HG02588 (cell line): ENCODE data around the gene ABCA2.
"Not testable (repeated sequence)": the region's sequence is repeated elsewhere in the genome, so short reads cannot be mapped to it uniquely, and the experiment has no call there.

Experiments used
- ATAC-seq: cut with Tn5 transposase; IDR thresholded peaks from one replicate; pipeline ENCODE4 v1.9.1; 2021; ENCODE audit warnings: mild to moderate bottlenecking, moderate library complexity; ENCODE audit not compliant: unreplicated experiment

The ABCA2 gene

GRCh38 chr9:137016436-137016835 lies 11.6 kb downstream of the ABCA2 start:
- no peak for ATAC-seq

DNA sequence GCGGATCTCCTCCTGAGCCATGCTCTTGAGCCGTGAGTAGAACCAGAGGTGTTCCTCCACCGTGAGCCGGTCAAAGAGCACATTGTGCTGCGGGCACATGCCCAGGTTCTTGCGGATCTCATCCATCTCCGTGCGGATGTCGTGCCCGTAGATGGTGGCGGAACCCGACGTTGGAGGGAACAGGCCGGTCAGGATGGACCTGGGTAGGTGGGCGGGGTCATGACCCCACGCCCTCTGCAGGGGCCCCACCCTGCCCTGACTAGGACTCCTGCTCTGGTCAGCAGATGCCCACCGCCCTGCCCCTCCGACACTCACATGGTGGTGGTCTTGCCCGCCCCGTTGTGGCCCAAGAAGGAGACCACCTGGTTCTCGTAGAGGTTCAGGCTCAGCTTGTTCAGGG lies 12.1 kb downstream of the ABCA2 start:
- no peak for ATAC-seq

GRCh38 chr9:137015540-137015930 lies 12.5 kb downstream of the ABCA2 start:
- no peak for ATAC-seq

DNA sequence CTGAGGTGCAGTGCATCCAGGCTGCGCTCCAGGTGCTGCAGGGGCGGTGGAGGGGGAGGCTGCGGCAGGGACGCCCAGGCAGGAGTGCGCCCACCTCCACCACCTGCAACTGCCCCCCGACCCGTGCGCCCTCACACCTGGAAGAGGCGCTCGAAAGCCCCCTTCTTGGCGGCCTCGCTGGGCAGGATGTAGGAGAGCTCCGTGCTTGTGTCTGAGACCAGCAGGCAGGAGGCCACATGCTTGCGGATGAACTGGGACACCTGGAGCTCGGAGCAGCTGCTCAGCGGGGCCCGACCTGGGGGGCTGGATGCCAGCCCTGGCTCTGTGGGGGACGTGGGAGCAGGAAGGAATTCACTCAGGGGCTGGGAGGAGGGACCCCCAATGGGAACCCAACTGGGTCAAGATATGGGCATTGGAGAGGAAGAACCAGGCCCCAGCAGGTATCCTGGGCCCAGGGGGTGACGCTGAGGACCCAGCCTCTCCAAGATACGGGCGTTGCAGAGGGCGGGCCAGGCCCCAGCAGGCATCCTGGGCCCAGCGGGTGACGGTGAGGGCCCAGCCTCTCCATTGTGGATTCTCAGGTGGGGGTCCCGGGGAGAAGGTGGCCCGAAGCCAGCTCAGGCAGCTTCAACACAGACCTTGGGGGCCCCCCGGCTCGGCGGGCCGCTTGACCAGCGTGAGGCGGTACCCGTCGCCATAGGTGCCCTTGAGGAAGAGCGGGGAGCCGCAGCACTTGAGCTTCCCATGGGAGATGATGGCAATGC lies 13.1 kb downstream of the ABCA2 start:
- no peak for ATAC-seq

DNA sequence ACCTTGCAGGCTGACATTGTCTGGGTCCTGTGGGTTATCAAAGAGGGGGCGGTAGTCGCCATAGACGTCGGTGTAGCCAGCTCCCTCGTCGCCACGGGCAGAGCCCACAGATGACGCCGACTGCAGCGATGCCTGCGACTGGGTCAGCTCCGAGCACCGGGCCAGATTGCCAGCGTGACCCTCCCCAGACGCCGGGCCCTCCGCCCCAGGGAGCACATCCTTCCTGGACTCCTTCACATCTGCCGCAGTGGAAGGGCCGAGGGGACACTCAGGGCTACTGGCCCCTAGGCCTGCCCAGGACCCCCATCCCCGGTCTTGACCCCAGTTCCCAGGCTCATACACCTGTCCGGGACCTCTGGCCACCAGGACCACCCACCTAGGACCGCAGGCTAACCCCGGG lies 13.9 kb downstream of the ABCA2 start:
- ATAC-seq: no peak

DNA sequence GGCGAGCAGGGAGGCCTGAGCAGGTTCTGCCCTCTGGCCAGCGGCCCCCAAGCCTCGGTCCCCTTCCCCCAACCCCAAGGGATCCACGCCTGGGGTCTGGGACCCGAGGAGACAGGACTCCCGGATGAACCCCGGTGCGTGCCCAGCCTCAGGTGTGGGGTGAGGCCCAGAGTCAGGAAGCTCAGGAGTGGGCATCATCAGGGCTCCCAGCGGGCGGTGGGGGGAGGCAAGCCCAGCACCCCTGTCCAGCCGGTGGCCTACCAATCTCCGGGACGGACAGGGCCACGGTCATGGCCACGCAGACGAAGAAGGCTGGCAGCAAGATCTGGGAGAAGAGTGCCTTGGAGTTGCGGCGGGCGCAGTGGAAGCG lies 14.5 kb downstream of the ABCA2 start:
- no peak for ATAC-seq

DNA sequence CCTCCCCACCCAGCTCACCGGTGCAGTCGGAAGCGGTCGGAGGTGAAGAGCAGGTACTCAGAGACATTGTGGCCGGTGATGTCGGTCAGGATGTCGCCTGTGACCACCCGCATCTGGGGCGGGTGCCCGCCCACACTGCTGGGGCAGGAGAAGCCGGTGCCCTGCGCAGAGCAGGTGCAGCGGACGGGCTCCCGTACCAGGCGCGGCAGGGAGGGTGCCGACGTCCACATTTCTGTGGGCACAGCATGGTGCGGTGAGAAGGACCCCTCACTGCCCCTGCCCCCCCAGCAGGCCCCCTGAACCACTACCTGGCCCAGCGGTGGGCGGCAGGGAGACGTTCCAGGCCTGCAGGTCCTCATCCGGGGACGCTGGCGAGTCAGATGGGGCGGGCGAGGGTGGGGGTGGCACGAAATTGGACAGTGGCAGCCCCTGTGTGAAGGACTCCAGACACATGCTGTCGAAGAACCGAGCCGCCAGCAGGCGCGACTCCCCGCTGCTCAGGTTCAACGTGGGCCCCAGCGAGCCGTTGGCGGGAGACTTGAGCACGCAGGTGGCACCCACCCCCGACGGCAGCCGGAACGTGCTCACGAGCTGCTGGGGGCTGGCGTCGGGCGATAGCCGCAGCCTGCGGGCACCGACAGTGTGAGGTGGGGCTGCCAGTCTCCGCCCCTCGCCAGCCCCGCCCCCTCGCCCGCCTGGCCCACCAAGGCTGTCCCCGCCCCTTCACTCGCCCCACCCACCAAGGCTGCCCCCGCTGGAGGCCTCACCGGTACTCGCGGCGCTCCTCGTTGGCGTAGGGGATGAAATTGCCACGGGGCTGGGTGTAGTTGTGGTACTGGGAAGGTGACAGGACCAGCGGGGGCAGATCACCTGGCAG lies 15.1 kb downstream of the ABCA2 start:
- ATAC-seq: no peak

DNA sequence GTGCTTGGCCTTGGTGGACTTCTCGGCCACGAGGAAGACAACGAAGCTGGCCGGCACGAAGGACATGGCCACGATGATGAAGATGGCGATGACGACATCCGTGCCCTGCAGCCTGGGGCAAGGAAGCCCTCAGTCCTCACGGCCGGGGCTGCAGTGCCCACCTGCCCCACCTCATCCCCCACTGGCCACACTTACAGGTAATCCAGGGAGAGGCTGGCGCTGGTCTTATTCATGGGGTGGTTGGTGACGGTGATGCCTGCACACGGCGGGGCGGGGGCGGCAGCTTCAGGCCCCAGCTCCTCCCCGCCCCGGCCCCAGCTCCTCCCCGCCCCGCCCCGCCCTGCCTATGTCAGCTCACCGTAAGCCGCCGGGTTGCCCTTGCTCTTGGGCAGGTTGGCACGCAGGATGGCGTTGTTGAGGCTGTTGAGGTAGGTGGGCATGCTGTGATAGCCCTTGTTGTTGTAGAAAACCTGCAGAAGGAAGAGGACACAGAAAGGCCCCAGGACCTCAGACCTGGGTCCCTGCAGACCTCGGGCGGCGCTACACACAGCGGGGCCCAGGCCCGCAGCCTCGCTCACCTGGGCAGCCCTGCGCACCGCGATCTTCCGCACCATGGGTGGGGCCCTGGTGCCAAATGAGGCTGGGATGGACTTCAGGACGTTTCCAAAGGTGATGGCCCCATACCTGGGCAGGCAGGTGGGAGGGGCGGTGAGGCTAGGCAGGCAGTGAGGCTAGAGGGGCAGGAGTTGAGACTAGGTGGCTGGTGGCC lies 15.9 kb downstream of the ABCA2 start:
- ATAC-seq: no peak

GRCh38 chr9:137011156-137011555 lies 16.9 kb downstream of the ABCA2 start:
- no peak for ATAC-seq

GRCh38 chr9:137009938-137010732 lies 17.9 kb downstream of the ABCA2 start:
- no peak for ATAC-seq

DNA sequence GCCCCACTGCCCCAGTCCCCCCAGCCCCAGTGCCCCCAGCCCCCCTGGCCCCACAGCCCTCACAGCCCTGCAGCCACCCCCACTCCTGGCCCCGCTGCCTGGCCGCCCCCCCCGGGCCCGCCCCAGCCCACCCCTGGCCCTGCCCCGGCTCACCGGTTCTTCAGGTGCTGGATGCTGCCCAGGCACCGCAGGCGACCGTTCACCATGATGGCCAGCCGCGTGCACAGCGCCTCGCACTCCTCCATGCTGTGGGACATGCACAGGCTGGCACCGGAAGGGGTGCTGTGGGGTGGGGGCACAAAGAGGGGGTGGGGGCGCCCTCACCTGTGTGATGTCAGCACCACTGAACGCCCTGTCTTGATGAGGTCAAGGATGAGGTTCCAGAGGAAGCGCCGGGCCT lies 18.8 kb downstream of the ABCA2 start:
- no peak for ATAC-seq

DNA sequence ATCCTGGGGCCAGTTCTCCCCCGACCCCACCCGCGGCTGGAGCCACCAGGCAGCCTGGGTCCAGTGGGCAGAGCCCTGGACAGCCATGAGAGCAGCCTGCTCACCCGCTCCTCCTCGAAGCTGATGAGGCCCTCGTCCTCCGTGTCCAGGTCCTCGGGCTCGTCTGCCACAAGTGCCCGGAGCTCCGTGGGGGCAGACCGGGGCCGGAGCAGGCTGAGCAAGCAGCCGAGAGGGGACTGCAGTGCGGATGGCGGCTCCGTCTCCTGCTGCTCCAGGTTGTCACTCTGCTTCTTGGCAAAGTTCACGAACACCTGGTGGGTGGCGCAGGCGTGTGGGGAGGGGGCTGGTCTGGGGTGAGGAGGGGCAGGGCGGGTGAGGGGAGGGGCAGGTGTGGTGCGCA lies 19.7 kb downstream of the ABCA2 start:
- ATAC-seq: no peak

DNA sequence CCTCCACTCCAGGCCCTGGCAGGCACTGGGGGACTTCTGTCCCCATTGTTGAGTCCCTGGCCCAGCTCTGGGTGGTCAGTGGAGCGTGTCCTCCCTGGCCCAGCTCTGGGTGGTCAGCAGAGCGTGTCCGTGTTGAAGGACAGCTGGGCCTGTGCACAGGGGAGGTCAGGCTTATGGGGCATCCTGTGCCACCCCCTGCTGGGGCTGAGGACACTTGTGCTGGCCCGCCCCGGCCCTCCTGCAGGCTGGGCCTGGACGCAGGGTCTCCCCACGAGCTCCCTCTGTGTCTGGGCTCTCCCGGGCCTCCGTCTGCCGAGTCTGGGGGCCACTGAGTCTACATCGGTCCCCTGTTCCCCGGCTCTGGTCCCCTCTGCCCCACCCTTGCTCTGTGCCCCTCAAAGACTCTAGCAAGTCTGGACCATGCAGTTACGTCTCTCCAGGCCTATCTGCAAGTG lies 20.2 kb downstream of the ABCA2 start:
- ATAC-seq: no peak

DNA sequence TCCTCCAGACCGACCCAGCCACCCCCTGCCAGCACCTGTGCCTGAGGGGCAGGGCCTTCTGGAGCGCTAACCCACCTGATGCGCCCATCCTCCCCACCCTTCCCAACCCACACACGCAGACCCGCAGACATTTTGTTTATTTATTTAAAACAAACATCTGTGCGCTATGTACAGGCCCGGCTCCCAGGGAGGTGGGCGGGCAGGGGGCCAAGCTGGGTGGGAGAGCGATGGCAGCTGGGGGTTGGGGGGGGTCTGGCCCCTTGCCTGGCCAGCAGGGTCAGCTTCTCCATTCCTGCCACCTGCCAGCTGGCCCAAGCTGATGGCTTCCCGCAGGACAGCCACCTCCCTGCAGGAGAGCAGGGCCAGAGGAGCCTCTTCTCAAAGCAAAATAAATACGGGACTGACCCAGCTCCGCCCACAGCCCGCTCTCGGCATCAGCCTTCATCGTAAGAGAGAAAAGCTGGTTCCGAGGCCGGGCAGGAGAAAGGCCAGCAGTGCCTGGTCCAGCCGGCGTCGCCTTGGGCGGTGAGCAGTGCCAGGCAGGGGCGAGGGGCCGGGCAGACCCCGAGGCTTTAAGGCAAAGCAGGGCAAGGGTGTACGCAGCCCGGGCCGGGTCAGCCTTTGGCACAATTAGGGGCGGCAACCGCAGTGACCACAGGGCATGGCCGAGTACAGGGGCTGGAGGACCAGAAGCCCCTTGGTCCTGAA lies 20.8 kb downstream of the ABCA2 start:
- no peak for ATAC-seq

DNA sequence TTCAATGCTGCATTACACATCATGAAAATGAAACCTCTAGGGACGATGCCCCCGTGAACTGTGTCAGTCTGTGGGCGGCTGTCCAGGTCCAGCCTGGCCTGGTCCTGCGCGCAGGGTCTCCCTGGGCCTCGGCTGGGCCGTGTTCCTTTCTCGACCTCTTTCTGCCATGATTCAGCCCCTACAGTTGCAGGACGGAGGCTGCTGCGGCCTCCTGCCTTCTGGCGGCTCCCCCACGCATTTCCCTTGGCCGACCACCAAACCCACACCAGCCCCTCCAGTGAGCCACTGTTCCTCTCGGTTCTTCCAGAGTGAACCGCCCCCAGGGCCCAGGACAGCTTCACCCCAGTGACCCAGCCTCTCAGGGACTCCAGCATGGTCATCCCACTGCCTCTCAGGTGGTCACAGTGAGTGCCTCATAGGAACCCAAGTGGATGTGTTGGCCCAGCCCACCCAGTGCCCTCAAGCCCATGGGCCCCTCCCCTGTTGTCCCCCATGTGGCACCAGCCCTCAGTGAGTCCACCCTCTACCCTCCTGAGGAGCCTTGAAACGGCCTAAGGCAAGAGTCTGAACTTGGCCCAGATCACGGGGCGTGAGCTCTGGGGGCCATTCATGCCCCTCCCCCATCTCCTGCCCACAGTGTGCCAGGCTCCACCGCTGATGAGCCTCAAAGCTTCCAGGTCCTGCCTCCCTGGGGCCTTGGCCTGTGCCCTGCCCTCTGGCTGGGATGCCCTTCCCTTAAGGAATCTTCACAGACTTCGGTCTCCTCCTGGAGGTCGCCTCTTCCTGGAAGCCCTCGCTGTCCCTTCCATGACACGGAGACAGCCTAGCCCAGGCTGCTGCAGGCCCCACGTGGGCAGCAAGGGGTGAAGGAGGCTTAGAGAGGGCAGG lies 21.7 kb downstream of the ABCA2 start:
- ATAC-seq: no peak

- ATAC-seq: not testable (repeated sequence)
These were observed 23.8 kb downstream of the ABCA2 start for GRCh38 chr9:137004285-137004684.

DNA sequence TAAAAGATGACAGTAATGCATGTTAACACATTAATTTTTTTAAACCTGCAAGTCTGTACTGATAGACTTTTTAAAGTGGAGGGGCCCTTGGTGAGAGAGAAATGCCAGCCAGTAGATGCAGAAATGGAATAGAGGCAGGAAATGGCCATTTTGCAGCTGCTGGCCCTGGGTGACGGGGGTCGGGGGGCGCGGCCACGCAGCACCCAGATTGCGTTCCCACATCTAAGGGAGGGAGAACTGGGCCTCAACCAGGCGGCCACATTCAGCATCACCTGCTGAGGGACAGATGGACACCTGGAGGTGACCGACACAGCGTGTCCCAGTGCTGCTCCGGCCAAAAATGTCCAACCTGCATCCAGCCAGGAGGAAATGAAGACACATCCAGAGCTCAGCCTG lies 25.4 kb downstream of the ABCA2 start:
- ATAC-seq: no peak

GRCh38 chr9:137001857-137002645 lies 26.0 kb downstream of the ABCA2 start:
- no peak for ATAC-seq
